Activated effector memory CD4-positive, alpha-beta T cell treated with anti-CD3 and anti-CD28 coated beads, Interleukin-2, amount 50 U/mL, for 16 hours (primary cell): ENCODE measurements around the gene CYP4F2.
"Not testable (repeated sequence)": the region's sequence is repeated elsewhere in the genome, so short reads cannot be mapped to it uniquely, and the experiment has no call there.

Source experiments
- DNase-seq: peaks from one replicate; pipeline ENCODE4 v3.0.0-alpha.2; 2020

The CYP4F2 gene

GRCh38 chr19:15843203-15843893, 54.5 kb downstream of the CYP4F2 start:
- DNase-seq: no peak

- peak; percentile 2 for DNase-seq
Measured at GRCh38 chr19:15841875-15842569, 55.9 kb downstream of the CYP4F2 start.

GRCh38 chr19:15840833-15841232, 57.0 kb downstream of the CYP4F2 start:
- DNase-seq: no peak

- not testable (repeated sequence) for DNase-seq
Measured at GRCh38 chr19:15839888-15840287, 58.0 kb downstream of the CYP4F2 start.

GRCh38 chr19:15838351-15838750, 59.5 kb downstream of the CYP4F2 start:
- no peak for DNase-seq

GRCh38 chr19:15837221-15837731, 60.6 kb downstream of the CYP4F2 start:
- no peak for DNase-seq

GRCh38 chr19:15836330-15837220, 61.3 kb downstream of the CYP4F2 start:
- DNase-seq: peak; percentile 97

GRCh38 chr19:15835565-15836329, 62.1 kb downstream of the CYP4F2 start:
- DNase-seq: peak; percentile 81

GRCh38 chr19:15834232-15834631, 63.6 kb downstream of the CYP4F2 start:
- DNase-seq: not testable (repeated sequence)

- DNase-seq: no peak
Measured at GRCh38 chr19:15831626-15832025, 66.2 kb downstream of the CYP4F2 start.

- no peak for DNase-seq
Measured at GRCh38 chr19:15829786-15830185, 68.1 kb downstream of the CYP4F2 start.

GRCh38 chr19:15829306-15829698, 68.6 kb downstream of the CYP4F2 start:
- peak; percentile 36 for DNase-seq

- DNase-seq: peak; percentile 33
Measured at GRCh38 chr19:15828611-15829305, 69.1 kb downstream of the CYP4F2 start.

- DNase-seq: no peak
Measured at GRCh38 chr19:15828121-15828610, 69.7 kb downstream of the CYP4F2 start.
